Suprapubic skin (tissue), 4 donors: Measurements from ENCODE around the gene HCFC1R1. TPM values are rescaled to one million over a fixed set of nuclear protein-coding genes. Genes with fewer than 3 reads are reported as not detected.

Source experiments
- DNase-seq, 2 donors: peaks; one replicate each; pipeline ENCODE4 v3.0.0-alpha.2; 2019; ENCODE audit warnings: low spot score in 2 of 2
- H3K27ac ChIP-seq: fragments of 200-600 bp; sonication (generic); one replicate; pipeline ENCODE4 v1.5.1; 2019
- H3K27me3 ChIP-seq: fragments of 200-600 bp; sonication (generic); one replicate; pipeline ENCODE4 v1.5.1; 2019
- H3K36me3 ChIP-seq: fragments of 200-600 bp; sonication (generic); one replicate; pipeline ENCODE4 v1.5.1; 2019
- H3K4me1 ChIP-seq: fragments of 200-600 bp; sonication (generic); one replicate; pipeline ENCODE4 v1.5.1; 2019
- H3K4me3 ChIP-seq: fragments of 200-600 bp; sonication (generic); one replicate; pipeline ENCODE4 v1.5.1; 2019; ENCODE audit warnings: mild to moderate bottlenecking
- H3K9me3 ChIP-seq: fragments of 200-600 bp; sonication (generic); one replicate; pipeline ENCODE4 v1.5.1; 2019
- CTCF ChIP-seq, 2 donors: fragments of 200-600 bp in 1 of 2; fragments of 450-650 bp in 1 of 2; sonication (generic) in 1 of 2; IDR thresholded peaks; one replicate each; pipeline ENCODE4 v1.5.1; 2016 to 2019; ENCODE audit warnings: antibody characterized with exemption in 2 of 2, mild to moderate bottlenecking in 1 of 2, moderate library complexity in 1 of 2
- EP300 ChIP-seq: sonication (generic); formaldehyde crosslinking; IDR thresholded peaks from one replicate; pipeline ENCODE4 v1.6.1; 2017; ENCODE audit warnings: antibody characterized with exemption
- POLR2A ChIP-seq, 2 donors: fragments of 450-650 bp; IDR thresholded peaks; one replicate each; pipeline ENCODE4 v1.6.1; 2017; ENCODE audit warnings: antibody characterized with exemption in 2 of 2, mild to moderate bottlenecking in 2 of 2, moderate library complexity in 2 of 2
- POLR2AphosphoS5 ChIP-seq, 3 donors: sonication (generic); formaldehyde crosslinking; IDR thresholded peaks; one replicate each; pipeline ENCODE4 v1.6.1; 2017; ENCODE audit warnings: antibody characterized with exemption in 3 of 3
- WGBS: methylation state at CpG from one replicate; pipeline ENCODE4 v1.1.5; 2018; 5-methylcytosine and 5-hydroxymethylcytosine counted together
- total RNA-seq, 4 donors: library from RNA; depleted of rRNA; stranded (reverse); fragments of >200 nt; gene quantifications; one replicate each; pipeline ENCODE4 v1.1.0, GENCODE V29; 2016

The HCFC1R1 gene
- total RNA-seq, 4 donors from 2014 or later = 32.6 to 65.4 (median 51.5) TPM

DNA sequence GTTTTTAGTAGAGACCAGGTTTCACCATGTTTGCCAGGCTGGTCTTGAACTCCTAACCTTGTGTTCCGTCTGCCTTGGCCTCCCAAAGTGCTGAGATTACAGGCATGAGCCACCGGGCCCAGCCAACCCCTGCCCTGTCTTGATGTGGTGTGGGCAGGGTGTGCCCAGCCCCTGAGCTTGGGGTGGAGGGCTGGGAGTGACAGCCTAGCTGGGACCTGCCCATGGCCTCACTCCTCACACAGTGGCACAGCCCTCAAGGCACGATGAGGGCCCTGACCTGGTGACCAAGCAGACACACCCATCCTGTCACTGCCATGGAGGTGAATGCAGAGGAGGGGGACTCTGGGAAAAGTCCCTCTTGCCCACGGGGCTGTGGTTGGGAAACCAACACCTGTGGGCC lies 44.7 kb upstream of the HCFC1R1 start:
- Histone ChIP-seq H3K36me3 (no peaks in the 10 kb centered on the region), H3K4me3 (no peak overlapping the region), H3K9me3 (no peaks in the 10 kb centered on the region), H3K4me1 (peaks cover 35% of the 10 kb centered on the region), H3K27me3 (no peaks in the 10 kb centered on the region), H3K27ac (no peak overlapping the region)
- DNase-seq = no peak
- TF ChIP-seq EP300 (no peak), POLR2A (IDR thresholded peaks at IDR 0.05) (no peak), POLR2AphosphoS5 (IDR thresholded peaks at IDR 0.05) (no peak), CTCF (IDR thresholded peaks at IDR 0.05) (no peak)
- WGBS = 42% methylated on average over 3 of the region's 4 CpGs

GRCh38 chr16:3066440-3066748 lies 42.7 kb upstream of the HCFC1R1 start:
- Histone ChIP-seq H3K27me3 (no peaks in the 10 kb centered on the region), H3K27ac (no peak overlapping the region)
- 90% methylated on average over 7 of the region's 7 CpGs for WGBS

DNA sequence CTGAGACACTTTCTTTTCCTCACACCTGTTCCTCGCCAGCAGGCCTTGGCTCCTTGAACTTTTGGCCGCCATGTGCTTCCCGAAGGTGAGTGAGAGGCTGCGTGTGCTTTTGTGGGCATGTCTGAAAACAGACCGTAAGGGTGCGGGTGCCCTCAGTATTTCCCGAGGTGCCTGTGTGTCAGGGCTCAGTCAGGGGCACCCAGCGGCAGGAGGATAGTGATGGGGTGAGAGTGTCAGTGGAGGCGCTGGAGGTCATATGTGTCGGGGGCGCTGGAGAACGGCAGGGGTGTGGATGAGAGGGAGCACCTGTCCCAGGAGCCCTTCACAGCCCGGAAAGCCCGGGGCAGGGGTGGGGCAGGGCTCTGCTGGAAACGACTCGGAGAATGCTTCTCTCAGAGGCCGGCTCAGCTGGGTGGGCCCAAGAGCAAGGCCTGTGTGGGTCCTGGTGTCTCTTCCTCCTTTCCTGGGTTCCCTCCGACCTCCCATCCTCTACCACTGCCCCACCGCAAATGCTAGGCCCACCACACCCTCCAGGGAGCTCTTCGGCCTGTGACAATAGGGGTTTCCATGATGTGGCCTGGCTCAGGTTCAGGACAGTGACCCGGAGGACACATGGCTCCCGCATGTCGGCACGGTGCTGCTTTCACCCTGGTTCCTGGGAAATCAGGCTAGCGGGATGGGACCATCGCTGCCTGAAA lies 42.1 kb upstream of the HCFC1R1 start:
- 53% methylated on average over 15 of the region's 26 CpGs for WGBS
- Histone ChIP-seq H3K27ac (peak overlapping the region; percentile 41), H3K9me3 (no peaks in the 10 kb centered on the region), H3K4me1 (peaks cover 35% of the 10 kb centered on the region), H3K4me3 (peak overlapping the region; percentile 40), H3K27me3 (no peaks in the 10 kb centered on the region), H3K36me3 (no peaks in the 10 kb centered on the region)
- no peak for DNase-seq
- TF ChIP-seq POLR2AphosphoS5 (IDR thresholded peaks at IDR 0.05) (no peak), EP300 (no peak), CTCF (IDR thresholded peaks at IDR 0.05) (no peak), POLR2A (IDR thresholded peaks at IDR 0.05) (no peak)

More at GRCh38 chr16:3066440-3066748, 42.7 kb upstream of the HCFC1R1 start:
- H3K9me3 ChIP-seq = no peaks in the 10 kb centered on the region
- H3K36me3 ChIP-seq = no peaks in the 10 kb centered on the region
- TF ChIP-seq POLR2AphosphoS5 (IDR thresholded peaks at IDR 0.05) = no peak
- TF ChIP-seq EP300 = no peak
- TF ChIP-seq POLR2A (IDR thresholded peaks at IDR 0.05) = no peak
- TF ChIP-seq CTCF (IDR thresholded peaks at IDR 0.05) = no peak
- peaks cover 35% of the 10 kb centered on the region for H3K4me1 ChIP-seq
- peak overlapping the region; percentile 40 for H3K4me3 ChIP-seq
- no peak for DNase-seq

GRCh38 chr16:3065069-3065741 lies 41.5 kb upstream of the HCFC1R1 start, which contains the start of gene IL32:
Gene IL32 (plus strand): TSS chr16:3065640. CDS start chr16:3065812, 172 bp downstream.
- H3K27ac ChIP-seq = peak within 1 kb of the TSS; percentile 41
- DNase-seq = no peak
- H3K9me3 ChIP-seq = no peaks in the 10 kb centered on the region
- peak within 1 kb of the TSS; percentile 40 for H3K4me3 ChIP-seq
- peaks cover 36% of the 10 kb centered on the region for H3K4me1 ChIP-seq
- no peaks in the 10 kb centered on the region for H3K36me3 ChIP-seq
- TF ChIP-seq EP300 = no peak
- no peak for TF ChIP-seq POLR2A (IDR thresholded peaks at IDR 0.05)
- no peak for TF ChIP-seq POLR2AphosphoS5 (IDR thresholded peaks at IDR 0.05)
- TF ChIP-seq CTCF (IDR thresholded peaks at IDR 0.05) = no peak
- no peaks in the 10 kb centered on the region for H3K27me3 ChIP-seq
- WGBS = 43% methylated on average over 13 of the region's 13 CpGs

GRCh38 chr16:3063625-3064386 lies 40.1 kb upstream of the HCFC1R1 start:
- Histone ChIP-seq H3K4me1 (peaks cover 45% of the 10 kb centered on the region), H3K9me3 (no peaks in the 10 kb centered on the region), H3K27me3 (no peaks in the 10 kb centered on the region), H3K4me3 (no peak overlapping the region), H3K27ac (no peak overlapping the region), H3K36me3 (no peaks in the 10 kb centered on the region)
- TF ChIP-seq EP300 = no peak
- no peak for TF ChIP-seq CTCF (IDR thresholded peaks at IDR 0.05)
- no peak for TF ChIP-seq POLR2AphosphoS5 (IDR thresholded peaks at IDR 0.05)
- TF ChIP-seq POLR2A (IDR thresholded peaks at IDR 0.05) = no peak
- 97% methylated on average over 8 of the region's 8 CpGs for WGBS
- DNase-seq = no peak
